Astrocyte of the spinal cord (primary cell): Measurements from ENCODE around the gene RASSF7.

Source experiments
- DNase-seq: peaks from one replicate; pipeline ENCODE4 v3.0.0; 2011; ENCODE audit warnings: low read depth, low spot score
- H3K4me3 ChIP-seq: 2 replicates; pipeline ENCODE4 v1.5.1; 2011; ENCODE audit warnings: low read depth, mild to moderate bottlenecking, low read length, moderate library complexity
- CTCF ChIP-seq: IDR thresholded peaks from 2 replicates; pipeline ENCODE4 v1.5.1; 2012; ENCODE audit warnings: low read depth, mild to moderate bottlenecking, low read length, inconsistent platforms
- in situ Hi-C: cut with HindIII; loops from 2 replicates; pipeline ENCODE4 v1.10.0; 2017; ENCODE audit warnings: low sequenced_read_pairs

The RASSF7 gene

DNA sequence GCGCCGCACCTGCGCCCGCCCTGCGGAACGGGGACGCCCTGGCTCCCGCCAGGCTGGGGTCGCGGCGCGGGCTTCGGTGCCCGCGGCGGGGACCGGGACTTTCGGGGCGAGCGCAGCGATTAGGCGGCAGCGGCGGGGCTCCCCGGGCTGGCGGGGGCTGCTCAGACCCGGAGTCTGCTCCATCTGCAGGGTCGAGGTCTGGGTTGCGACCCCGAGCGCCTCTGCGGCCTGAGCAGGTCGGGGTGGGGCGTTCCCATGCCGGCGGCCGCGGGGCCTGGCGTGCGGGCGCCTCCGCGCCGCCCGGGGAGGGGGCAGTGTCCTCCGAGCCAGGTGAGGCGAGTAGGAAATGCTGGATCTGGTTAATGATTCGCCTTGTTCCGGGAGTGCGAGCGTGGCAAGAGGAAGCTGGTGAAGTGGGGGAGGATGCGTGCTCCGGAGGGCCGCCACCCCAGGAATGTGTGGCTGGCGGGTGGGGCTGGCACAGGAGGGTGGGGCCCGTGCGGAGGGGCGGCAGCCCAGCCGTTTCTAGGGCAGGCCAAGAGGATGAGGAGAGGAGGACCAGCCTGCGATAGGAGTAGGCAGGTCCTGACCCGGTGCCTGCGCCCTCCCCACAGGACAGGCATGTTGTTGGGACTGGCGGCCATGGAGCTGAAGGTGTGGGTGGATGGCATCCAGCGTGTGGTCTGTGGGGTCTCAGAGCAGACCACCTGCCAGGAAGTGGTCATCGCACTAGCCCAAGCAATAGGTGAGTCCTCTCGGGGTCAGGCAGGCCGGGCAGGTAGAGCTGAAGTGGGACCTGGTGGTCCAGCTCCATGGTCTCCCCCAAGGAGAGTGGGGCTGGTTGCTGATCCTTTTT lies 606 bp downstream of the RASSF7 start:
- H3K4me3 ChIP-seq: peak overlapping the region; percentile 43
- no peak for TF ChIP-seq CTCF
- in situ Hi-C loops: no loop called here
- no peak for DNase-seq

- DNase-seq: no peak
- H3K4me3 ChIP-seq: no peak overlapping the region
- in situ Hi-C loops: no loop called here
- TF ChIP-seq CTCF: no peak
Measured at GRCh38 chr11:562046-562645, 1.4 kb downstream of the RASSF7 start.

GRCh38 chr11:563066-563811 lies 2.5 kb downstream of the RASSF7 start:
- no peak for DNase-seq
- no peak for TF ChIP-seq CTCF
- no peak overlapping the region for H3K4me3 ChIP-seq
- in situ Hi-C loops: no loop called here

DNA sequence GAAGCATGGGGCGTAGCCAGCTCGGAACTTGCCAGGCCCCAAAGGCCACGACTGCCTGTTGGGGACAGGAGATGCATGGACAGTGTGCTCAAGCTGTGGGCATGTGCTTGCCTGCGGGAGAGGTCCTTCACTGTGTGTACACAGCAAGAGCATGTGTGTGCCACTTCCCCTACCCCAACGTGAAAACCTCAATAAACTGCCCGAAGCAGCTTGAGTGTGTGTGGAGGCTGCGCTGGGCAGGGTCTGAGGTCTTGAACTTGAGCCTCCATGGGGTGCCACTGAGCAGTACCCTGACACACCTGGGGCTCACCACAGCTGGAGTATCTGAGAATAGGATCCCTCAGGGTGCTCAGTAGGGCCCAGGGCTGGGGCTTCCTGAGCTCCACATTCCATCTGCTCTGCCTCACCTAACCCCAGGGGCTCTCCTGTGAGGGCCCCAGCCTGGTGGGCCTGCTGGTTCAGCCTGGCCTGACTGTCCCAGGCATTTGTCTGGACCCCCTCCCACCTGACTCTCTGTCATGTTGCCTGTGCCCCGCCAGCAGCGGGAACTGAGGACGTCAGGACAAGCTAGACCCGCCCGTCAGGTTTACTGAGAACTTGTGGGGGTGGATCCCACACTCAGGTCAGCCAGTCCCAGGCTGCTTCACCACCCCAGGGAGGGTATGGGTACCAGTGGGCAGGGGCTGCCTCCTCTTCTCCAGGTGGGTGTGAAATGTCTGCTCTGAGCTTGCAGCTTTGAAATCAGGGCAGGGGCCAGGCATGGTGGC lies 3.2 kb downstream of the RASSF7 start:
- H3K4me3 ChIP-seq: no peak overlapping the region
- no peak for TF ChIP-seq CTCF
- in situ Hi-C loops: no loop called here
- DNase-seq: no peak

GRCh38 chr11:565921-566509 lies 5.2 kb downstream of the RASSF7 start:
- H3K4me3 ChIP-seq: no peak overlapping the region
- DNase-seq: no peak
- no peak for TF ChIP-seq CTCF
- in situ Hi-C loops: no loop called here
